Spinal cord (tissue), 10 donors: Measurements from ENCODE around the gene GABRB1. TPM values are rescaled to one million over a fixed set of nuclear protein-coding genes. Genes with fewer than 3 reads are reported as not detected.
A peak's percentile ranks its signal among the peaks of the same experiment; 100 is the strongest.

Experiments
- DNase-seq, 6 donors: peaks; one replicate each; pipeline versions ENCODE4 v3.0.0 to v3.0.0-alpha.2; 2013 to 2015; ENCODE audit warnings: low spot score in 6 of 6, low read depth in 4 of 6
- H3K27ac ChIP-seq: one replicate; pipeline ENCODE4 v1.5.1; 2013; ENCODE audit warnings: low read depth, low read length, control low read depth
- H3K27me3 ChIP-seq: one replicate; pipeline ENCODE4 v1.6.1; 2013; ENCODE audit warnings: low read length; ENCODE audit not compliant: control insufficient read depth, insufficient read depth
- H3K36me3 ChIP-seq: one replicate; pipeline ENCODE4 v1.6.1; 2013; ENCODE audit warnings: low read length; ENCODE audit not compliant: control insufficient read depth, insufficient read depth
- H3K4me1 ChIP-seq: one replicate; pipeline ENCODE4 v1.6.1; 2013; ENCODE audit warnings: low read length; ENCODE audit not compliant: control insufficient read depth, insufficient read depth
- H3K4me3 ChIP-seq: one replicate; pipeline ENCODE4 v1.5.1; 2013; ENCODE audit warnings: low read depth, low read length, control low read depth
- H3K9me3 ChIP-seq: one replicate; pipeline ENCODE4 v1.6.1; 2013; ENCODE audit warnings: low read length; ENCODE audit not compliant: control insufficient read depth, insufficient read depth
- WGBS: methylation state at CpG from one replicate; pipeline ENCODE4 v1.1.5; 2013; ENCODE audit warnings: missing lambda C conversion rate; ENCODE audit not compliant: insufficient coverage; 5-methylcytosine and 5-hydroxymethylcytosine counted together
- polyA plus RNA-seq, 2 donors: library from polyadenylated mRNA; unstranded; fragments of 120-200 nt; gene quantifications; one replicate each; pipeline ENCODE4 v1.2.1, GENCODE V29; 2013; ENCODE audit not compliant: insufficient read length in 2 of 2
- total RNA-seq, 2 donors: library from RNA; depleted of rRNA in 1 of 2; stranded (reverse); fragments of 120-200 nt in 1 of 2; fragments of >200 nt in 1 of 2; gene quantifications; one replicate each; pipeline versions ENCODE4 v1.2.3 to v1.2.4, GENCODE V29; 2013 to 2014
- donor health status: healthy.

The GABRB1 gene
- total and polyA plus RNA-seq, 4 donors, result 5.1 to 49.1 (median 10.3) TPM

DNA sequence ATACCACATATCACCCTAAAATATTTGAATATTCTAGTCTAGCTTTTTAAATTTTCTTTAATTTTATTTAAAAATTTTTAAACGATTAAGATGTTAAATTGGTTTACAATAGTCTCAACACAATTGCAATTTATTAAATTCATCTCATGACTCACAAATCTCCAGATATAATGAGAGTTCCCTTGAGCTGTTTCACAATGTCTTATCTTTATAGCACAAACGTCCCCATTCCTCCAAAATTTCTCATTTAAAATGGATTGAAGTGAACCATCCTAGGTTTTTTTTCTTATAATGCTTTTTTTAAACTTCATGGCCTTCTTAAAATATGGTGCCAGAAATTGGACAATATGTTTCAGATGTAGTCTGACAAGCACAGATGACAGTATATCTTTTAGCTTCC, 204.4 kb downstream of the GABRB1 start:
- H3K27me3 ChIP-seq, result no peaks in the 10 kb centered on the region
- H3K27ac ChIP-seq, result no peak overlapping the region
- no peaks in the 10 kb centered on the region for H3K36me3 ChIP-seq
- H3K4me3 ChIP-seq, result no peak overlapping the region
- H3K9me3 ChIP-seq, result no peaks in the 10 kb centered on the region
- H3K4me1 ChIP-seq, result no peaks in the 10 kb centered on the region
- DNase-seq, result peak in 1 of 6 donors; percentile 14
- WGBS, result no CpG with 5 or more reads among the region's 2 CpGs

DNA sequence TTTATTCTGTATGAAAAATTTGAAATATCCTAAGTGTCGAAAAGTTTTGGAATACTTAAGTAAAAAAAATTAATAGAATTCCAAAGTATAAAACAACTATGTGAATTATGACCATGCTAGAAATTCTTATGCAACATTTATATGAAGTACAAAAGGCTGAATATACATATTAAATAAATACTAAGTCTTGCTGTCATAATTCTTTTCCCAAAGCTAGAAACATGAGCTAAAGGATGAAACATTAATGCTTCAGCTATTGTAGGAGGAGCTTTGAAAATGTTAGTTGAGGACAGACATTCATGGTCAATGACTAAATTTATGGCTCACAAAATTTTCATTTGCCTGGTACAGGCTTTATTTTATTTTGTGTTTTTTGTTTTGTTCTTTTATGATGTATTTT, 207.3 kb downstream of the GABRB1 start:
- H3K9me3 ChIP-seq, result no peaks in the 10 kb centered on the region
- no peak for DNase-seq
- H3K27me3 ChIP-seq, result no peaks in the 10 kb centered on the region
- H3K4me1 ChIP-seq, result no peaks in the 10 kb centered on the region
- H3K4me3 ChIP-seq, result no peak overlapping the region
- H3K27ac ChIP-seq, result no peak overlapping the region
- WGBS, result no CpG with 5 or more reads among the region's 1 CpG
- H3K36me3 ChIP-seq, result no peaks in the 10 kb centered on the region

DNA sequence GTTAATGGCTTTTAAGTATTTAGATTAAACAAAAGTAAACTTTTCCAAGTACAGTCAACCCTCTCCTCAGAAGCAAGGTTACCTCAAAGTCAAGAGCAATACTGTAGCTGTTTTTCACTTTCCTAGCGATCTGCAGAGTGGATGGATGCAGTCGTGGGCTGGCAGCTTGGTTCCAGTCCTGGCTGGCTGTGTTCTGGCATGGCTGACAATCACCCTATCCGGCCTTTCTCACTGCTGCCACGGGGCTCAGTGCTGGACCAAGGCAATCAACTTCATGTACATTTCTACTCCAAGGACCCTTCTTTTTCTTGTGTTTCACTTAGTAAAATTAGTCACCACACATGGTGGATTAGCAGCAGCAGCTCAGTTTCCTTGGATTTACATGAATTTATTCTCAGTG, 208.3 kb downstream of the GABRB1 start:
- no peaks in the 10 kb centered on the region for H3K27me3 ChIP-seq
- WGBS, result 69% methylated on average over 4 of the region's 4 CpGs
- DNase-seq, result no peak
- H3K36me3 ChIP-seq, result no peaks in the 10 kb centered on the region
- H3K9me3 ChIP-seq, result no peaks in the 10 kb centered on the region
- no peaks in the 10 kb centered on the region for H3K4me1 ChIP-seq
- no peak overlapping the region for H3K4me3 ChIP-seq
- H3K27ac ChIP-seq, result no peak overlapping the region

DNA sequence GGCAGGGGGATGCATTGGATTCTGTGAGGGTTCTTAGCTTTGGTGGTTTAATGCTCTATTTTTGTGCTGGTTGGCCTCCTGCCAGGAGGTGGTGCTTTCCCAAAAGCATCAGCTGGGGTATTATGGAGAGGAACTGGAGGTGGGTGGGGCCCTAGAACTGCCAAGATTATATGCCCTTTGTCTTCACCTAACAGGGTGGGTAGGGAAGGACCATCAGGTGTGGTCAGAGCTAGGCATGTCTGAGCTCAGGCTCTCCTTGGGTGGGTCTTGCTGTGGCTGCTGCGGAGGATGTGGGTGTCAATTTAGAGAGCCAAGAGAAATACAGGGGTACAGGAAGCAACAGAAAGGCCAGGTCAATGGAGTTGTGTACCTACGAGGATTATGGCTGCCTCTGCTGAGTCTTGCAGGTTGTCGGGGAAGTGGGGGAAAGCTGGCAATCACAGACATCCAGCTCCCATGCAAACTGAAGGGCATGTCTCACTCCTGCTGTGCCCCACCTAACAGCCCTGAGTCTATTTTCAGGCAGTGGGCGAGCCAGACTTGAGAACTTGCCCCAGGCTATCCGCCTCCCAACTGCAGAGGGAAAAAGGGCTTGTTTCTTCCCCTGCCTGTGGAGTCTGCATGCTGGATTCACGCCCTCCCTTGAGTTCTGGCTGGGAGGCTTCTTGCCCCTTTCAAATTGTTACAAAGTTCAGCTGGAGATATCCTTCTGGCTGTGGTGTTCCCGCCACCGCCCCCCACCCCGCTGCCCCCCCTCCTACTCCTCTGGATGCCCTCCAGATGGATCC, 220.2 kb downstream of the GABRB1 start:
- DNase-seq, result no peak
- H3K27me3 ChIP-seq, result no peaks in the 10 kb centered on the region
- H3K27ac ChIP-seq, result no peak overlapping the region
- H3K4me3 ChIP-seq, result no peak overlapping the region
- H3K4me1 ChIP-seq, result no peaks in the 10 kb centered on the region
- H3K9me3 ChIP-seq, result no peaks in the 10 kb centered on the region
- no peaks in the 10 kb centered on the region for H3K36me3 ChIP-seq
- 86% methylated on average over 6 of the region's 9 CpGs for WGBS

DNA sequence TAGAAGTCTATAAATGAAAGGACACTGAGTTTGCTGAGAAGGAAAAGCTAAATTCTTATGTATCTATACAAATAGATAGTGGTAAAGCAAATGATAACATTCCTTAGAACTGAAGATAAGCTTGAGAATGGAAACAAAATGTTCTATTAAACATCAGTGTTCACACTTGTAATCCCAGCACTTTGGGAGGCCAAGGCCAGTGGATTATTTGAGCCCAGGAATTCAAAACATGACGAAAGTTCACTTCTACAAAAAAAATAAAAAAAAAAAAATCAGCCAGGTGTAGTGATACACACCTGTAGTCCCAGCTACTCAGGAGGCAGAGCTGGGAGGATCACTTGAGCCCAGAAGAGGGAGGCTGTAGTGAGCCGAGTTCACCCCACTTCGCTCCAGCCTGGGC, 232.4 kb downstream of the GABRB1 start:
- no peaks in the 10 kb centered on the region for H3K36me3 ChIP-seq
- no CpG with 5 or more reads among the region's 3 CpGs for WGBS
- no peak overlapping the region for H3K4me3 ChIP-seq
- no peaks in the 10 kb centered on the region for H3K9me3 ChIP-seq
- no peaks in the 10 kb centered on the region for H3K27me3 ChIP-seq
- H3K27ac ChIP-seq, result no peak overlapping the region
- no peak for DNase-seq
- no peaks in the 10 kb centered on the region for H3K4me1 ChIP-seq

DNA sequence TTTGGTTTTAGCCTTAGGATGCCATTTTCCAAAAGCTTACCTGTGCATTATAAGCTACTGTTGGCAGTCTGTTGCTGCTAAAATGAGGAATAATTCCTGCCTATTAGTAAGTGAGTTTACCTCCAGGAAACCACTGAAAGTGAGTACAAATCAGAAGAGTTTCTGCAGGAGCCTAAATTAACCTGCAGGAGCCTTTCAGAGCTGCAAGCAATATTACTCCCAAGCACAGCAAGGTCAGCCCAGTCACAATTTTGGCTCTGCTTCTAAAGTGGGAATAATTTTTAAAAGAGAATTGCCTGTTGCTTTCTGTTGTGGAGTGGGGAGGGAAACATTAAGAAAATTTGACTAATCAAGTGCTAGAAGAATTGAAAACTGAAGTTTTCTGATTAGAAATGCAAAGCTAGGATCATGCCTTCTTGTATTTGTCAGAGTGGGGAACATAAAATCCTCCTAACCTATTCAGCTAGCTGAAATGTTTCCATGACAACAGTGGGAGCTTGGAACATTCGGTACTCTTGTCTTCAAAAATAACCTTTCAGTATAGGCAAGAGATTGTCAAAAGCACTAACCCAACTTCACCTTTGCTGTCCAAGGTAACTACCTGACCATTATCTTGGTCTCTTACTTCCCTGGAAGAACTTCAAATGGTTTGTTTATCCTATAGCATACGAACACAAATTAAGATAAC, 239.0 kb downstream of the GABRB1 start:
- no peaks in the 10 kb centered on the region for H3K27me3 ChIP-seq
- DNase-seq, result peak in 3 of 6 donors; percentile 48 to 90 (median 84)
- H3K9me3 ChIP-seq, result no peaks in the 10 kb centered on the region
- no peak overlapping the region for H3K4me3 ChIP-seq
- no CpG with 5 or more reads among the region's 2 CpGs for WGBS
- no peaks in the 10 kb centered on the region for H3K4me1 ChIP-seq
- no peaks in the 10 kb centered on the region for H3K36me3 ChIP-seq
- no peak overlapping the region for H3K27ac ChIP-seq

DNA sequence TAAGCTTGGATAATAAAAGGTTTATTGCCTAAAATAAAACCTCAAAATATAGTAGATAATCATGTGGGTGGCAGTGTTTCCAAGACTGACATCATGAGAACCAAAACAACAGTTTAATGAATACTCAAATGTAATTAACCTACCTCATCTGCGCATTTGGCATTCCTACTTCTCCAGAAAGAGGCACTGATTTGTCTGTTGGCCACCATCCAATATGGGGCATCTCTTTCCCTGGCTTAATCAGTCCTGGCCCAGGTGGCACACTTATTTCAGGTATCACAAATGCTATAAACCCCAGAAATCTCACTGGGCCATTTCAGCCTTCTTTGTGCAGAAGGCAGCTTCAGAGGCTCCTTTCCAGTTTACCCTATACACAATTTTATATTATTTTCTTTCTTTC, 239.9 kb downstream of the GABRB1 start:
- peak in 2 of 6 donors; percentile 68 to 78 for DNase-seq

DNA sequence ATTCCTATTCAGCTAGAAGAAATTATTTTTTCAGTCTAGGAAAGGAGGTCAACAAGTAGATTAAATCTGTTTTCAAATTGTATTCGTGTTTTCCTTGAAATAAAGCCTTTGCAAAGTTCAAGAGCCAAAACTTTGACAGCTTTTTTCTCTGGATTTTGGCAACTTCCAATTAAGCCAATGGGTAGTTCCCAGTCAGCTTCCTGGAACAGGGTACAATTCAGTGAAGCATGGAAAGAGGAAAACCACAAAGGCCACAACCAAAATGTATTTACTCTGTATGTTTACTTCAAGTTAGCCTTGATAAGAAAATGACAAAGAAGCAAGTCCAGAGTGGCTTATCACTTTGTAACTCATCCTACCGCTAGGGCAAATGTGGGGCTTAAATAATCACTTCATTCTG, 243.5 kb downstream of the GABRB1 start:
- H3K9me3 ChIP-seq, result no peaks in the 10 kb centered on the region
- H3K27me3 ChIP-seq, result no peaks in the 10 kb centered on the region
- no peaks in the 10 kb centered on the region for H3K4me1 ChIP-seq
- H3K27ac ChIP-seq, result no peak overlapping the region
- peak in 1 of 6 donors; percentile 50 for DNase-seq
- no CpG with 5 or more reads among the region's 2 CpGs for WGBS
- H3K36me3 ChIP-seq, result no peaks in the 10 kb centered on the region
- no peak overlapping the region for H3K4me3 ChIP-seq

More for the DNA sequence above, 239.9 kb downstream of the GABRB1 start:
- 71% methylated on average over 1 of the region's 1 CpG for WGBS
- no peaks in the 10 kb centered on the region for H3K4me1 ChIP-seq
- no peaks in the 10 kb centered on the region for H3K27me3 ChIP-seq
- no peak overlapping the region for H3K4me3 ChIP-seq
- H3K9me3 ChIP-seq, result no peaks in the 10 kb centered on the region
- no peaks in the 10 kb centered on the region for H3K36me3 ChIP-seq
- H3K27ac ChIP-seq, result no peak overlapping the region

DNA sequence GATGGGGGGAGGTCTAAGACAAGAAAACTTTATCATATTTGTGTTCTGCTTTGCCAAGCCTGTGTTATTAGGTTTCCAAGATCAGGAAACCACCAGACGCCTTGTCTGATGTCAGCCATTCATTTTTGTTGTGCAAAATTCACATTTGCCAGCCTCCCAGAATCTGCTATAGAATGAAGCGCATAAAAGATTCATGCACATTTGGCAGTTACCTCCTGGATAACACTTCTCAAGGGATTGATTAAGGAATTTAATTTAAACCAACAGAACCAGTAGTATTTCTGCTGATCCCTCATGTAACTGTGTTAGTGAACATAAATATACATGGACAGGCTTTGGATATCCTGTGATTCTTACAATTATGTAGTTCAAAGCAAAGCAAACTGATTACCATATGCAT, 244.2 kb downstream of the GABRB1 start:
- no CpG with 5 or more reads among the region's 2 CpGs for WGBS
- no peaks in the 10 kb centered on the region for H3K36me3 ChIP-seq
- H3K4me3 ChIP-seq, result no peak overlapping the region
- DNase-seq, result peak in 2 of 6 donors; percentile 74 to 90
- H3K27ac ChIP-seq, result no peak overlapping the region
- no peaks in the 10 kb centered on the region for H3K4me1 ChIP-seq
- H3K9me3 ChIP-seq, result no peaks in the 10 kb centered on the region
- no peaks in the 10 kb centered on the region for H3K27me3 ChIP-seq

DNA sequence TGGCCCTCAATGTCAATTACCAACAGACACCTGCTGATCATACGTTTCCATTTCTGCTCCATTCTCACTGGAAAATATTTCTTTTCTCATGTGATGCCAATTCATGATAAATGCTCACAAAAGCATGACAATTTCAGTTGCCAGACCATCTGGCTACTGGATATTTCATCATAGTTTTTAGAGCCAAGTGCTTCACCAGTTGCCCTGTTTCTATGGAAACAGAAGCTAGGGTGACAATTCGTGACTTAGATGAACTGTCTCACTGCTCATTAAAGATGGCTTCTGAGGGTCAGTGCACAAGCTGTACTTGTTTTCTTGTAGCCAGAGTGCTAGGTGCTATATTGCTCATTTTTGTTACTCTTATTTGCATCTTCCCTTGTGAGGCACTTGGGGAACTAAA, 247.3 kb downstream of the GABRB1 start:
- 28% methylated on average over 2 of the region's 2 CpGs for WGBS
- no peaks in the 10 kb centered on the region for H3K36me3 ChIP-seq
- H3K27ac ChIP-seq, result no peak overlapping the region
- H3K4me1 ChIP-seq, result no peaks in the 10 kb centered on the region
- peak in 3 of 6 donors; percentile 26 to 95 (median 73) for DNase-seq
- no peaks in the 10 kb centered on the region for H3K9me3 ChIP-seq
- H3K27me3 ChIP-seq, result no peaks in the 10 kb centered on the region
- H3K4me3 ChIP-seq, result no peak overlapping the region
